K562 (cell line): ENCODE measurements around the gene TBCC.

ENCODE experiments used
- ATF2 ChIP-seq: sonication (generic); formaldehyde crosslinking; IDR thresholded peaks from 2 replicates; pipeline ENCODE4 v1.8.1; 2022; ENCODE audit warnings: missing genetic modification reagents
- ATF4 ChIP-seq: fragments of 450-650 bp; formaldehyde crosslinking; IDR thresholded peaks from 2 replicates; pipeline ENCODE4 v1.4.0; 2022; ENCODE audit warnings: mild to moderate bottlenecking, moderate library complexity
- CBX5 ChIP-seq: IDR thresholded peaks from 2 replicates; pipeline ENCODE4 v1.6.1; 2014; ENCODE audit warnings: low read depth, borderline replicate concordance
- CREB1 ChIP-seq, 2 experiments: sonication (generic) in 1 of 2; formaldehyde crosslinking in 1 of 2; IDR thresholded peaks; 2 replicates each; pipeline versions ENCODE4 v1.6.1 to v1.8.0; 2012 to 2022; ENCODE audit warnings: inconsistent platforms in 1 of 2, mild to moderate bottlenecking in 1 of 2, missing genetic modification reagents in 1 of 2, moderate library complexity in 1 of 2
- CTCF ChIP-seq, 3 experiments: IDR thresholded peaks in 2 of 3; conservative IDR thresholded peaks in 1 of 3; 2 replicates each; pipeline ENCODE4 v1.5.1; 2011 to 2012; ENCODE audit warnings: low read length in 3 of 3, mild to moderate bottlenecking in 3 of 3, control low read depth in 2 of 3, improper control_type of control experiment in 1 of 3, inconsistent platforms in 1 of 3, low read depth in 1 of 3, mixed read lengths in 1 of 3, moderate library complexity in 1 of 3; ENCODE audit not compliant: insufficient read depth in 2 of 3
- FOXK1 ChIP-seq: sonication (generic); formaldehyde crosslinking; IDR thresholded peaks from 2 replicates; pipeline ENCODE4 v1.8.0; 2022; ENCODE audit warnings: missing genetic modification reagents, mild to moderate bottlenecking, borderline replicate concordance
- JUNB ChIP-seq: fragments of 450-650 bp; formaldehyde crosslinking; conservative IDR thresholded peaks from 2 replicates; pipeline ENCODE4 v1.4.0; 2020; ENCODE audit warnings: mild to moderate bottlenecking
- POLR2A ChIP-seq: fragments of 450-650 bp; conservative IDR thresholded peaks from 2 replicates; pipeline ENCODE4 v1.6.1; 2016
- TEAD4 ChIP-seq, 2 experiments: sonication (generic) in 1 of 2; formaldehyde crosslinking in 1 of 2; IDR thresholded peaks; 2 replicates each; pipeline versions ENCODE4 v1.6.1 to v1.8.0; 2012 to 2022; ENCODE audit warnings: borderline replicate concordance in 1 of 2, inconsistent platforms in 1 of 2, low read length in 1 of 2, mild to moderate bottlenecking in 1 of 2, missing genetic modification reagents in 1 of 2
- ZNF184 ChIP-seq: sonication (generic); formaldehyde crosslinking; IDR thresholded peaks from 2 replicates; pipeline ENCODE4 v1.5.0; 2020; ENCODE audit warnings: missing genetic modification reagents
- ZNF354B ChIP-seq: fragments of 250-450 bp; sonication (Bioruptor Pico); IDR thresholded peaks from 2 replicates; pipeline ENCODE4 v1.4.0; 2020
- TF ChIP-seq, protein P1 (sequence below): fragments of 250-450 bp; sonication (Bioruptor Pico); IDR thresholded peaks from 2 replicates; pipeline ENCODE4 v1.5.0; 2020; ENCODE audit warnings: mild to moderate bottlenecking, borderline replicate concordance
- TF ChIP-seq, protein P2 (sequence below), 2 experiments: fragments of 200-800 bp in 1 of 2; sonication (Bioruptor generic) in 1 of 2; sonication (generic) in 1 of 2; formaldehyde crosslinking in 1 of 2; IDR thresholded peaks in 1 of 2; conservative IDR thresholded peaks in 1 of 2; 2 replicates each; pipeline versions ENCODE4 v1.5.0 to v1.6.1; 2016 to 2020; ENCODE audit warnings: missing compliant biosample characterization in 1 of 2, missing genetic modification characterization in 1 of 2, missing genetic modification reagents in 1 of 2

DNA sequence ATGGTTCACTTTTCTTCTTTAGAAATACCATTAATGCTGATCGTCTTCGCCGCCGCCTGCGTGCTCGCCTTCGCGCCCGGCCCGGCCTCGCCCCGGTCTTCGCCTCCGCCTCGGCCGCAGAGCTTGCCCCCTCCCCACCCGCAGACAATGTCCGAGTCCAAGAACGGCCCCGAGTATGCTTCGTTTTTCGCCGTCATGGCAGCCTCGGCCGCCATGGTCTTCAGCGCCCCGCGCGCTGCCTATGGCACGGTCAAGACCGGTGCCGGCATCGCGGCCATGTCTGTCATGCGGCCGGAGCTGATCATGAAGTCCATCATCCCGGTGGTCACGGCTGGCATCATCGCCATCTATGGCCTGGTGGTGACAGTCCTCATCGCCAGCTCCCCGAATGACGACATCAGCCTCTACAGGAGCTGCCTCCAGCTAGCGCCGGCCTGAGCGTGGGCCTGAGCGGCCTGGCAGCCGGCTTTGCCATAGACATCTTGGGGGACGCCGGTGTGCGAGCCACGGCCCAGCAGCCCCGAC lies 18.8 kb downstream of the TBCC start:
- TF ChIP-seq ZNF354B (CRISPR knock-in tag) (no peak), ZNF184 (no peak), FOXK1 (CRISPR knock-in tag) (no peak), CBX5 (no peak), JUNB (no peak), TEAD4 (IDR thresholded peaks at IDR 0.05; ENCODE audit: low read length) (no peak), TEAD4 (CRISPR knock-in tag; IDR thresholded peaks at IDR 0.05; ENCODE audit: borderline replicate concordance) (no peak), ATF2 (CRISPR knock-in tag) (no peak), CREB1 (IDR thresholded peaks at IDR 0.05) (no peak), CREB1 (CRISPR knock-in tag; IDR thresholded peaks at IDR 0.05) (no peak), POLR2A (no peak), CTCF (IDR thresholded peaks at IDR 0.05 in 2 of 3, conservative IDR thresholded peaks at IDR 0.05 in 1 of 3; ENCODE audit: insufficient read depth in 2 of 3, low read depth in 1 of 3, low read length in 3 of 3) (no peak), ATF4 (CRISPR knock-in tag) (no peak)
- TF ChIP-seq, protein P1, sequence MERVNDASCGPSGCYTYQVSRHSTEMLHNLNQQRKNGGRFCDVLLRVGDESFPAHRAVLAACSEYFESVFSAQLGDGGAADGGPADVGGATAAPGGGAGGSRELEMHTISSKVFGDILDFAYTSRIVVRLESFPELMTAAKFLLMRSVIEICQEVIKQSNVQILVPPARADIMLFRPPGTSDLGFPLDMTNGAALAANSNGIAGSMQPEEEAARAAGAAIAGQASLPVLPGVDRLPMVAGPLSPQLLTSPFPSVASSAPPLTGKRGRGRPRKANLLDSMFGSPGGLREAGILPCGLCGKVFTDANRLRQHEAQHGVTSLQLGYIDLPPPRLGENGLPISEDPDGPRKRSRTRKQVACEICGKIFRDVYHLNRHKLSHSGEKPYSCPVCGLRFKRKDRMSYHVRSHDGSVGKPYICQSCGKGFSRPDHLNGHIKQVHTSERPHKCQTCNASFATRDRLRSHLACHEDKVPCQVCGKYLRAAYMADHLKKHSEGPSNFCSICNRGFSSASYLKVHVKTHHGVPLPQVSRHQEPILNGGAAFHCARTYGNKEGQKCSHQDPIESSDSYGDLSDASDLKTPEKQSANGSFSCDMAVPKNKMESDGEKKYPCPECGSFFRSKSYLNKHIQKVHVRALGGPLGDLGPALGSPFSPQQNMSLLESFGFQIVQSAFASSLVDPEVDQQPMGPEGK (CRISPR knock-in tag): no peak
- TF ChIP-seq, protein P2, sequence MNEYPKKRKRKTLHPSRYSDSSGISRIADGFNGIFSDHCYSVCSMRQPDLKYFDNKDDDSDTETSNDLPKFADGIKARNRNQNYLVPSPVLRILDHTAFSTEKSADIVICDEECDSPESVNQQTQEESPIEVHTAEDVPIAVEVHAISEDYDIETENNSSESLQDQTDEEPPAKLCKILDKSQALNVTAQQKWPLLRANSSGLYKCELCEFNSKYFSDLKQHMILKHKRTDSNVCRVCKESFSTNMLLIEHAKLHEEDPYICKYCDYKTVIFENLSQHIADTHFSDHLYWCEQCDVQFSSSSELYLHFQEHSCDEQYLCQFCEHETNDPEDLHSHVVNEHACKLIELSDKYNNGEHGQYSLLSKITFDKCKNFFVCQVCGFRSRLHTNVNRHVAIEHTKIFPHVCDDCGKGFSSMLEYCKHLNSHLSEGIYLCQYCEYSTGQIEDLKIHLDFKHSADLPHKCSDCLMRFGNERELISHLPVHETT (CRISPR knock-in tag; conservative IDR thresholded peaks at IDR 0.05 in 1 of 2, IDR thresholded peaks at IDR 0.05 in 1 of 2): no peak
